DOHH2 (cell line): ENCODE measurements around the gene FZR1.

Source experiments
- H3F3A ChIP-seq: fragments of 200-600 bp; sonication (generic), shearing (Covaris generic); 2 replicates; pipeline ENCODE4 v1.6.0; 2016; ENCODE audit warnings: antibody characterized with exemption, mild to moderate bottlenecking; ENCODE audit not compliant: control insufficient read depth, insufficient read depth
- H3K27ac ChIP-seq: fragments of 200-600 bp; sonication (generic); 2 replicates; pipeline ENCODE4 v1.5.1; 2014; ENCODE audit warnings: low read depth, mild to moderate bottlenecking, low read length, moderate library complexity
- H3K27me3 ChIP-seq: fragments of 200-600 bp; sonication (generic); 2 replicates; pipeline ENCODE4 v1.6.1; 2014; ENCODE audit warnings: mild to moderate bottlenecking, low read length, mixed read lengths; ENCODE audit not compliant: control insufficient read depth
- H3K36me3 ChIP-seq: fragments of 200-600 bp; sonication (generic); 2 replicates; pipeline ENCODE4 v1.6.1; 2014; ENCODE audit warnings: mild to moderate bottlenecking, low read length, moderate library complexity, mixed read lengths; ENCODE audit not compliant: control insufficient read depth
- H3K4me1 ChIP-seq: fragments of 200-600 bp; sonication (generic); 2 replicates; pipeline ENCODE4 v1.6.1; 2014; ENCODE audit warnings: mild to moderate bottlenecking, low read length, mixed read lengths; ENCODE audit not compliant: control insufficient read depth
- H3K4me2 ChIP-seq: fragments of 200-600 bp; sonication (generic); 2 replicates; pipeline ENCODE4 v1.6.0; 2014; ENCODE audit warnings: mild to moderate bottlenecking, low read length, moderate library complexity
- H3K4me3 ChIP-seq: fragments of 200-600 bp; sonication (generic); 2 replicates; pipeline ENCODE4 v1.5.1; 2014; ENCODE audit warnings: mild to moderate bottlenecking, low read length, mixed read lengths
- H3K79me2 ChIP-seq: fragments of 200-600 bp; sonication (generic); 2 replicates; pipeline ENCODE4 v1.6.1; 2014; ENCODE audit warnings: mild to moderate bottlenecking, low read length, mixed read lengths; ENCODE audit not compliant: control insufficient read depth
- H3K9me2 ChIP-seq: fragments of 200-600 bp; sonication (generic); replicated peaks from 2 replicates; pipeline ENCODE4 v1.6.1; 2014; ENCODE audit warnings: mild to moderate bottlenecking, low read length, mixed read lengths; ENCODE audit not compliant: control insufficient read depth
- H3K9me3 ChIP-seq: fragments of 200-600 bp; sonication (generic); 2 replicates; pipeline ENCODE4 v1.6.1; 2014; ENCODE audit warnings: antibody characterized with exemption, low read length, mixed read lengths; ENCODE audit not compliant: control insufficient read depth, insufficient read depth
- H4K20me1 ChIP-seq: fragments of 200-600 bp; sonication (generic); 2 replicates; pipeline ENCODE4 v1.6.0; 2014; ENCODE audit warnings: low read depth, mild to moderate bottlenecking, antibody characterized with exemption, low read length, moderate library complexity; ENCODE audit not compliant: control insufficient read depth, insufficient read depth
- CTCF ChIP-seq: fragments of 200-600 bp; sonication (generic); IDR thresholded peaks from one replicate; pipeline ENCODE4 v1.5.1; 2014; ENCODE audit warnings: antibody characterized with exemption, mild to moderate bottlenecking, low read depth, low read length; ENCODE audit not compliant: poor library complexity, severe bottlenecking
- EZH2phosphoT487 ChIP-seq: fragments of 200-600 bp; sonication (generic); IDR thresholded peaks from 2 replicates; pipeline ENCODE4 v1.6.1; 2017; ENCODE audit warnings: borderline replicate concordance, mild to moderate bottlenecking, antibody characterized with exemption, low read length, moderate library complexity, mixed read lengths

Gene FZR1

GRCh38 chr19:3533563-3534216 is 27.6 kb downstream of the FZR1 start:
- Histone ChIP-seq H3K4me2 (no peak overlapping the region), H3K36me3 (peaks cover 49% of the 10 kb centered on the region), H3K4me3 (no peak overlapping the region), H3K27me3 (no peaks in the 10 kb centered on the region), H3F3A (no peaks in the 10 kb centered on the region), H3K9me3 (no peaks in the 10 kb centered on the region), H4K20me1 (no peaks in the 10 kb centered on the region), H3K79me2 (no peaks in the 10 kb centered on the region), H3K27ac (no peak overlapping the region), H3K4me1 (no peaks in the 10 kb centered on the region), H3K9me2 (no peaks in the 10 kb centered on the region)
- no peak for TF ChIP-seq EZH2phosphoT487
- no peak for TF ChIP-seq CTCF

- Histone ChIP-seq H3K27ac (no peak overlapping the region), H3K9me2 (no peaks in the 10 kb centered on the region), H3K4me2 (no peak overlapping the region), H4K20me1 (no peaks in the 10 kb centered on the region), H3K9me3 (no peaks in the 10 kb centered on the region), H3F3A (no peaks in the 10 kb centered on the region), H3K27me3 (no peaks in the 10 kb centered on the region), H3K4me3 (no peak overlapping the region), H3K4me1 (no peaks in the 10 kb centered on the region), H3K79me2 (no peaks in the 10 kb centered on the region), H3K36me3 (peaks cover 52% of the 10 kb centered on the region)
- TF ChIP-seq CTCF: no peak
- TF ChIP-seq EZH2phosphoT487: no peak
Observed at GRCh38 chr19:3534375-3535234, 28.5 kb downstream of the FZR1 start.

GRCh38 chr19:3535235-3535535 is 29.1 kb downstream of the FZR1 start:
- Histone ChIP-seq H3K36me3 (peaks cover 53% of the 10 kb centered on the region), H3K79me2 (no peaks in the 10 kb centered on the region), H3F3A (no peaks in the 10 kb centered on the region), H3K27me3 (no peaks in the 10 kb centered on the region), H3K9me2 (no peaks in the 10 kb centered on the region), H4K20me1 (no peaks in the 10 kb centered on the region), H3K9me3 (no peaks in the 10 kb centered on the region), H3K4me3 (no peak overlapping the region), H3K4me1 (no peaks in the 10 kb centered on the region), H3K27ac (no peak overlapping the region), H3K4me2 (no peak overlapping the region)
- TF ChIP-seq EZH2phosphoT487 (no peak), CTCF (no peak)
